HG02571 (cell line): ENCODE data around the gene STN1.

Experiments
- ATAC-seq: cut with Tn5 transposase; IDR thresholded peaks from one replicate; pipeline ENCODE4 v1.9.1; 2021; ENCODE audit warnings: mild to moderate bottlenecking, moderate library complexity; ENCODE audit not compliant: unreplicated experiment

The STN1 gene

DNA sequence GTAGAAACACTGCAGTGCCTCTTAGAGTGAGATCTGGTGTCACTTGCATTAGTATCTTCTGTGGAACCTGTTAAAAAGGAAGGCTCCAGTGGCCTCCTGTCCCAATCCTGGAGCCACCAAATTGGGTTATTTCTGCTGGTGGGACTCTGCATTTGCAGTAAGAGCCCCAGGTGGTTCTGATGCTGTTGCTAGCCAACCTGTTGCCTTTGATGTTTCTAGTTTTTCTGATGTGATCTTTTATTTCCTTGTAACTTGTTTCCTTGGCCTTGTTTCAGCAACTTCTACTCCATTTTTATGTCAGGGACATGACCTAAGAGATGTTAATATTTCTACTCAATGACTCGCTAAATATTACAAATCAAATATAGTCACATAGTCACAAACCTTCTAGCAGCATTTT lies 12.5 kb upstream of the STN1 start:
- no peak for ATAC-seq

- ATAC-seq = no peak
Measured at GRCh38 chr10:103929381-103929921, 11.5 kb upstream of the STN1 start.

DNA sequence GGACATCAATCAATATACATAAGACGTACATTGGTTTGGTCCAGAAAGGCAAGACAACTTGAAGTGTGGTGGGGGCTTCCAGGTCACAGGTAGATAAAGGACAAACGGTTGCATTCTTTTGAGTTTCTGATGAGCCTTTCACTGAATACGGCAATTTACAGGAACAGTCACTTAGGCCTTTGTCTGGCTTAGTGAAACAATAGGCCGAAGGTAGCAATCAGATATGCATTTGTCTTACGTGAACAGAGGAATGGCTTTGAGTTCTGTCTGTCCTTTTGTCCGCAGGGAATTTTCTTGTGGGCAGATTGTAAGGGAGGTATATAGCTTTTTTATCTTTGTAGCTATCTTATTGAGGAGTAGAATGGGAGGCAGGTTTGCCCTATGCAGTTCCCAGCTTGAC lies 10.8 kb upstream of the STN1 start:
- no peak for ATAC-seq

DNA sequence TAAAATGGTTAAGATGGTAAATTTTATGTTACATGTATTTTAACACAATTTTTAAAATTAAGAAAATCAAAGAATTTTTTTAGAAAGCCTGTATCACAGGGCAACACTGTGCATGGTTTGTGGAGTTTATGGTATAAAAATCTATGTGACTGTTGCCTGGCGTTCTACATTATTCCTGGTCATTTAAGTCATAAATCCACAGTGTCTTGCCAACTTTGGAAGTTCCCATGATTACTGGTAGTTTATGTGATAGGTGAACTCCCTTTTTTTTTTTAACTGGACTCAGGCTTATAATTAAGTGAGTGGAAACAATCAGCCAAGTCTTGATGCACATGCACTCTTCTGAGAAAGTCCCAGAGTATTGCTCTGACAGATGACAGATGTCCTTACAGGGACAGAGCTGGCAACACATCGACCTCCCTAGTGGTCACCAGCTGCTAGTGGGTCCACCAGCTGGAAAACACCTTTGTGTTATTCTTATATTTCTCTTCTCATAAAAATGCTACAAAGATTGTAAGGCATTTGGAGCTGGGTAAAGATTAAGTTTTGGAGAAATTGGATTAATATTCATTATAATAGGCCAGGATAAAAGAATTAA lies 8.8 kb upstream of the STN1 start:
- no peak for ATAC-seq

DNA sequence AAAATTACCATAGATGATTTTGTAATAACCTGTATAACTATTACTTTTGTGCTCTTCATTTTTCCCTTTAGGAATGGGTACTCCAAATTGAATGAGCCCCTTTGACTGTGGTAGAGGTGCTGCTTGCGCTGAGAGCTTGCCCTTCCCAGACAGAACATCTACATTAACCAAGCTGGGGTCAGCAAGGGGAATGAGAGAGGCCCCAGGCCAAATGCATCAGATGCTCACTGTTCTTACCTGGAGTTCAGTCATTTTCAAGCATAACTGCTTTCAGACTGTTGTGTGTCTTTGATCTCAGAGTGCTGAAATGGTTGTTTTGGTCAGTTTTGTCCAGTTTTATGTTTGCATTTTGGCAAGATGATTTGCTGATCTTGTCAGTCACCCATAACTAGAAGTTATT lies 7.6 kb upstream of the STN1 start:
- no peak for ATAC-seq

DNA sequence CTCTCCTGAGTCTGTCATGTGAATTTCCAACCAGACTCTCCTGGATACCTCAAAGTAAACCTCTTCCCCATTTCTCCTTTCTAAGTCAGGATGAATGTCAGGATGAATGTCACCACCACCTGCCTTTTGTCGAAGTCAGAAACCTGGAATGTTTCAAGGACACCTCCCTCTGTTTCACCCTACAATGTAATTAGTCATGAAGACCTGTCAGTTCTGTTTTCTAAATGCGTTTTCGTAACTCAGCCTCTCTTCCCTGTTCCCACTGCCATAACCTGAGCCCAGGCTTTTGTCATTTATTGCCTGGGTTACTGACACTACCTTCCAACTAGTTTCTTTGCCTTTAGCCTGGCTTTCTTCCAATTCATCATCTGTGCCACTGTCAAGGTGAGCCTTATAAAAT lies 5.5 kb upstream of the STN1 start:
- ATAC-seq = no peak

DNA sequence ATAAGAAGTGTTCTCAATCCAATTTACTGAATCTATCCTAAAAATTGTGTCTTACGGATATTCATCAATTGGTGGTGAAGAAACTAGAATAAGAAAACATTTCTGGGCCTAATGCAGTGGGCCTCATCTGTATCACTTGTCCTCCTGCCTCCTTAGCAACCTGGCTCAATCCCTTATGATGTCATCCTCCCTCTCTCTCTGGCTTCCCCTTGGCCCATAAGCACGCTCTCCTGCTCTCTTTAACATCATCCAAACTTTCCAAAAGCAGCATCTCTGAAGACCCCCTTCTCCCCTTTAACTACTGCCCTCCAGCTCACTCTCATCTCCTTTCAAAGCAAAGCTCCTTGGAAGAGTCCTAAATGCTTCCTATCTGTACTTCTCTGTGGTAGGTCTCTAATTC lies 4.7 kb upstream of the STN1 start:
- no peak for ATAC-seq

GRCh38 chr10:103921750-103922195 lies 3.8 kb upstream of the STN1 start:
- no peak for ATAC-seq

DNA sequence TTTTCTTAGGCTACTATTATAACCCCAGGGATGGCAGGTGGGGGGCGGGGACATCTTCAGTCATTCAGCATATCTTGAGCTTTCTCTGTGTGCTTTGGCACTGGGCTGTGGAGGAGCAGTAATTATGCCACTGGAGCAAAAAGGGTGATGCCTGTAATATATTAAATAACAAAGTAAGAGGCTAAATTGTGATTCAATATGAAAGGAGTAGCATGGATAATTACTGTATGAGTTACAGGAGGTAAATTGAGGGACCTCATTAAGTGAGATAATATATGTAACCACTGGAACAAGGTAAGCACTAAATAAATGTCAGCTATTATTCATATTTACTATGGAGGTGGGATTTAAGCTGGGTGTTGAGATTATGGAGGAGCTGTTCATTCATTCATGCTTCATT lies 3.3 kb upstream of the STN1 start:
- ATAC-seq = no peak

DNA sequence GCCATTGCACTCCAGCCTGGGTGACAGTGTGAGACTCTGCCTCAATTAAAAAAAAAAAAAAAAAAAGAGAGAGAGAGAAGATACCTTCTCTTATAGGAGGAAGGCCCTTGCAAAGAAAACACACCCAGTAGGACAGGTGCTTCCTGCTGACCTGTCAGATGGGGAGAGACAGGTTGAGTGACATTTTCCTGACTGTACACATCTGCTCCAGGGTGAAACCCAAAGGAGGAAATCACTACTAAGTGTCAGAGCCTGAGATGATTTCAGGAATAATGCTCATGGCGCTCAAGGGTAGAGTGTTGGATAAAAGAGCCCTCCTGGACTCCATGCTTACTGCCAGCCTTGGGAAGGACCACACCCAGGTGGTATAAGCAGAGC lies 1.7 kb upstream of the STN1 start:
- no peak for ATAC-seq

DNA sequence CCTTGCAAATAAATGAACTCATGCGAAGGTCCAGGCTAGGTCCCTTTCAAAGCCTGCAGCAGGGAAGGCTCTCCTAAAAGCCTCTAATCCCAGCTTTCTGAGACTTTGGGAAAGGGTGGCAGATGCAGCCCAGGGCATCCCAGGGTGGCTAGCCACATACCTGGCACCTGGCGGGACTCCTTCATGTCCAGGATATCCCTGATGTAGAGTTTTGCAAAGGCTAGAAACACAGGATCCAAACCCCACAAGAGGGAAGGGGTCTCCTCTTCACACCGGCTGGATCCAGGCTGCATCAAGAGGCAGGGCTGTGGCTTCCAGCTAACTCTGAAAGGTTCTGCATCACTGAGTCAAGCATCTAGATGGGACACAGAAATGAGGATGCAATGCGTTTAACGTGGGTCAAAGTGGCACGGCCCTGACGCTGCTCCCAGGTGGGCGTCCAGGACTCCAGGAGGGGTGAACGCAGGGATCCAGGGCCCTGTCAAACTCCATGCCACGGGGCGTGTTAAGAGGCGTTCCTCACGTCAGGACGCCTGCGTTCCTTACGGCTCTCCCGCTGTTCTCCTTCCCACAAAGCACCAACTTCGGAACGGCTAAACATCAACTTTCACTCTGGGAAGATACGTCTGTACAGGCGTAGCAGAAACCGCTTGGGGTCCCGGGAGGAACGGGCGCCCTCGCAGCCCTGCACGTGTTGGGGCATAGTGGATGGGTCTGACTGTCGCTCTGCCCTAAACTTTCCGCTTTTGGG lies 507 bp downstream of the STN1 start:
- peak; percentile 2 for ATAC-seq

DNA sequence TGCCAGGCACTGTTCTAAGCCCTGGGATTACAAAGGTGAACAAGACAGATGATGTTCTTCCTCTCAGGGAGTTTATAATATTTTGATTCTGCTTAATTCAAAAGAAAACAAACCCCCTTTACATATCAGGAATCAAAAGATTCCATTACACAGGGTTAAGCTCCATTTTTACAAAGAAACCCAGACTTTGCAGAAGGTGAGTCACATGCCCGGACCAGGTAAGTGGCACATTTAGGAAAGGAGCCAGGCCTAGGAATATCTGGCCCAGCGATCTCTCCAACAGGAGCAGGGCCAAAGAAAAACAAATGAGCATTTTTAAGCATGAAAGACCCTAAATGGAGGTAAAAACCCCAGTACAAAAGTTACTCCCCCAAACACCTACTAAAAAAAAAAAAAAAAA lies 1.1 kb downstream of the STN1 start:
- ATAC-seq = no peak

GRCh38 chr10:103916254-103916653 lies 1.7 kb downstream of the STN1 start:
- no peak for ATAC-seq

DNA sequence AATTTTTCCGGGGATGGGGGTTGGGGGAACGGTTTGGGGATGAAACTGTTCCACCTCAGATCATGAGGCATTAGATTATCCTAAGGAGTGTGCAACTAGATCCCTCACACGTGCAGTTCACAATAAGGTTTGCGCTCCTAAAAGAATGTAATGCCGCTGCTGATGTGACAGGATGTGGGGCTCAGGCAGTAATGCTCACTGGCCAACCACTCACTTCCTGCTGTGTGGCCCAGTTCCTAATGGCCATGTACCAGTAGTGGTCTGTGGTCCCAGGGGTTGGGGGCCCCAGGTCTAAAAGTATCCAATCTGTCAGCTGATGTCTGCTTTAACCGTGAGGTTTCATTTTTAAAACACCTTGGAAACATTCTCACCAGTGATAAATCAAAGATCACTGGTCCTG lies 2.2 kb downstream of the STN1 start:
- ATAC-seq = no peak

DNA sequence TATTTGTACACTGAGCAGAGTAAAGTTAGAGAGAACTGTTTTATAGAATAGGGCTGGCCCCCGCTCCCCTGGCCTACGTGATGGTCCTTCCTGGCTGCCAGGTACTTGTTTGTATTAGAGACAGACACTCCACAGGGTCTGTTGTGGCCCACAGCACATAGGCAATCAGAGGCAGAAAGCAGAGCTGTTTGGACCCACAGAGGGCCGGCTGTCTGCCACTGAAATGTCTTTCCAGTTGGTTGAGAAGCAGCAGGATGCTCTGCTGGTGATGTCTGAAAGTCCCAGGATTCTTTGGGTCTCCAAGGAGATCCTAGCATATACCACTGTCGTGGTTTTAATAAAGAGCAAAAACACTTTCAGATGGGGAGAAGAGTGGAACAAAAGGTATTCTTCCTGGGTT lies 5.2 kb downstream of the STN1 start:
- no peak for ATAC-seq

DNA sequence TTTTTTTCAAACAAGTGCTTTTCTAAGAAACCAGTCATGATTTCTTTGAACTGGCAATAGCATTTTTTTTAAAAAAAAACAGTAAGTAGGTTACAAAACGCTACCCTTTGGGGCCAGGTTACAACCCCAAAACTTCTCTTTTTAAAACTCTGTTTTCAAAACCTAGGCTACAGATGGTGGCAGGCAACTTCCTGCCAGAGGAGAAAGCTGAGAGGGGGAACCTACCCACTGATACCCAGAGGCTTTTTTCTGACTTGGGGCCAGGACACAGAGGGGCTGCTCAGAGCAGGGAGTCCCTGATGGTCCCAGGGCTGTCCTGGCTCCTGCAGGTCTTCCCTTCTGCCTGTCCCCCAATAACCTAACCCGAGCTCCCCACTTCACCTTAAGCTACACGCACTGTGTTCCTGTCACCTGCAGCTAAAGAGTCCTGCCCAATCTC lies 6.9 kb downstream of the STN1 start:
- no peak for ATAC-seq

DNA sequence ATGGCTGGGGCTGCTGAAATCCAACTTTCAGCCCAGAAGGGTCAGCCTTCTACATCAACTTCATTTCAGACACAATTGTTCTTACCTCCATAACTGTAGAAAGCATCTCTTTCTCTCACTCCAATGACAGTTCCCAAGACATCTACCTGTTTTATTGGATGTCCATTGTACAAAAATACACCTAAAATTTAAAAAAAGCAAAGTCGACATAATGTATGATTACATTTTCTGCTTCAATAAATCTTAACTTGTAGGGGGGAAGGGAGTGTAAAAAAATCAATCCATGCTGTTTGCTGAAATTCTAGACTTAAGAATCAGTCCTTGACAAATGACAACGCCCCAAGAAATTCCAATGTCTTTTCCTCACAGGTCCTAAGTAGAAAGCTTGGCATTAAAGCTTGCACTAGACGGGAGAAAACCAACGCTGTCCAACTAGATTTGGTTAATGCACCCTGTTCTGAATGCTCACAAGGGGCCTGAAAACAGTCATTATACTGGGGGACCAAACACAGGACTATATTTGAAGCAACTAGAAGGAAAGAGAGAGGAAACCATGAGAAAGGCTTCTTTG lies 7.5 kb downstream of the STN1 start:
- no peak for ATAC-seq

GRCh38 chr10:103905441-103905840 lies 12.5 kb downstream of the STN1 start:
- ATAC-seq = no peak

- ATAC-seq = no peak
Measured at GRCh38 chr10:103901299-103901698, 16.7 kb downstream of the STN1 start.

GRCh38 chr10:103899312-103899711 lies 18.7 kb downstream of the STN1 start:
- ATAC-seq = no peak

DNA sequence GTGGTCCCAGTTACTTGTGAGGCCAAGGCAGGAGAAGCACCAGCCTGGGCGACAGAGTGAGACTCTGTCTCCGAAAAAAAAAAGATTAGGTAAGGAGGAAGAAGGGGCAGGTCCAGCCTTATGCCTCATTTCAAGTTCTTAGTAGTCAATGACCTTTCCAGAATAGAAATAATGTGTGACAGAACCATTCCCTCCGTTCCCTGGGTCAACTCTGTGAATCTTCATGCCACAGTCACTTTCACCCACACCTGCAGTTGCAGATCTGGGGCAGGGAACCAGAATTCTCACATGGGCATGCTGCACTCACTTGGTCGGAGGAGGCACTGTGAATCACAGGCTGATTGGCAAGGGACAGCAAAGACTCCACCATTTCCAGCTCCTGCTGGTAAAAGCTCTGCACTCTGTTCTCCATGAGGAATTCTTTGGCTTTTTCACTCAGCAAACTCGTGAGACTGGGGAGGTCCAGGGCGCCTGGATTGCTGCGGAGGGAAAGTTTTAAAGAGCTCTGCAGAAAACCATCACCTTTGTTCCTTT lies 20.7 kb downstream of the STN1 start:
- ATAC-seq = no peak

GRCh38 chr10:103896225-103896624 lies 21.8 kb downstream of the STN1 start:
- ATAC-seq = no peak
